SK-N-SH treated with all-trans-retinoic acid at 6 μM for 48 hours (cell line): ENCODE results near the gene MPP3.

Source experiments
- ISL1 ChIP-seq: fragments of 250-450 bp; sonication (Bioruptor Pico); IDR thresholded peaks from 2 replicates; pipeline ENCODE4 v2.1.2; 2022; ENCODE audit warnings: mild to moderate bottlenecking, moderate library complexity
- PATZ1 ChIP-seq: fragments of 250-450 bp; sonication (Bioruptor Pico); IDR thresholded peaks from 2 replicates; pipeline ENCODE4 v1.8.0; 2020; ENCODE audit warnings: mild to moderate bottlenecking, moderate library complexity, borderline replicate concordance
- PPARA ChIP-seq: fragments of 250-450 bp; sonication (Bioruptor Pico); IDR thresholded peaks from 2 replicates; pipeline ENCODE4 v1.5.0; 2020; ENCODE audit warnings: mild to moderate bottlenecking, borderline replicate concordance
- TSHZ2 ChIP-seq: fragments of 250-450 bp; sonication (Bioruptor Pico); IDR thresholded peaks from 2 replicates; pipeline ENCODE4 v1.5.0; 2020; ENCODE audit warnings: mild to moderate bottlenecking, moderate library complexity
- ZNF70 ChIP-seq: fragments of 450-650 bp; formaldehyde crosslinking; IDR thresholded peaks from 2 replicates; pipeline ENCODE4 v1.5.0; 2020; ENCODE audit warnings: mild to moderate bottlenecking, moderate library complexity

DNA sequence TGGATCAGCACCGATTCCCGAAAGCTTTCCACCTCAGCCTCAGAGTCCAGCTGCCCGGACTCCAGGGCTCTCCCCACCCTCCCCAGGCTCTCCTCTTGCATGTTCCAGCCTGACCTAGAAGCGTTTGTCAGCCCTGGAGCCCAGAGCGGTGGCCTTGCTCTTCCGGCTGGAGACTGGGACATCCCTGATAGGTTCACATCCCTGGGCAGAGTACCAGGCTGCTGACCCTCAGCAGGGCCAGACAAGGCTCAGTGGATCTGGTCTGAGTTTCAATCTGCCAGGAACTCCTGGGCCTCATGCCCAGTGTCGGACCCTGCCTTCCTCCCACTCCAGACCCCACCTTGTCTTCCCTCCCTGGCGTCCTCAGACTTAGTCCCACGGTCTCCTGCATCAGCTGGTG is 29.0 kb upstream of the MPP3 start:
- no peak for TF ChIP-seq PATZ1 (CRISPR knock-in tag)
- TF ChIP-seq ISL1 (CRISPR knock-in tag), result no peak
- TF ChIP-seq ZNF70 (CRISPR knock-in tag), result no peak
- TF ChIP-seq PPARA (CRISPR knock-in tag), result no peak
- no peak for TF ChIP-seq TSHZ2 (CRISPR knock-in tag)
